HUDEP-2 (cell line): ENCODE data around the gene ONECUT1.

Source experiments
- DNase-seq, 76 experiments: peaks; one replicate each; lab custom pipeline; 2025; ENCODE audit not compliant: unreplicated experiment in 76 of 76; lab: John Stamatoyannopoulos, UW

ONECUT1 gene

GRCh38 chr15:52783929-52784798 is 6.0 kb downstream of the ONECUT1 start:
- DNase-seq = peak in 2 of 76 experiments; percentile 1 to 22

DNA sequence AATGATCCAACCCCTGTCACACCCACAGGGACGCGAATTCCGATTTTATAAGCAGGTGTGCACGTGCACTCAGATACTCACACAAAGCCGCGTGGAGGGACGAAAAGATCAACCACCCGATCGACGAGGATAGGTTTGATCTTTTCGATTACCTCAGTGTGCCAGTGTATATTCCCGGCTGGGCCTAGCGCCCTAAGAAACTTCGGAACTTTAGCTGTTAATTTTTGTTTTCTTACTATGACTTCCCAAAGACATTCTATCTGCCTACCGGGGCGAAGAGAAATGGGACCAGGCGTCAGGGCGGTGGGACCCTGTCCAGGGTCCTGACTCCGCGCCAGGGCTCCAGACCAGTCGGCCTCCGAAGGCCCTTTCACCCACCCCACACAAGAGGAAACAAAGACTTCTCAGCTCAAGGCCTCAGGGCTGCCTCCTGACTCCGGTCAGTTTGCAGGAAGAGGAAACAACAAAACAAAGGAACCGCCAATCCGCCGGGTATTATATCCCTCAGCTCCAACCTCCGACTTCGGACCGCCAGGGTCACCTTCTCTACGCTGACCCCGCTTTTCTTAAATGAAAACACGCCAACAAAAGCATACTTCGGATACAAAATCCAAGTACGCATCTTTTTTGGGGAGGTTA is 6.8 kb downstream of the ONECUT1 start:
- DNase-seq = no peak

DNA sequence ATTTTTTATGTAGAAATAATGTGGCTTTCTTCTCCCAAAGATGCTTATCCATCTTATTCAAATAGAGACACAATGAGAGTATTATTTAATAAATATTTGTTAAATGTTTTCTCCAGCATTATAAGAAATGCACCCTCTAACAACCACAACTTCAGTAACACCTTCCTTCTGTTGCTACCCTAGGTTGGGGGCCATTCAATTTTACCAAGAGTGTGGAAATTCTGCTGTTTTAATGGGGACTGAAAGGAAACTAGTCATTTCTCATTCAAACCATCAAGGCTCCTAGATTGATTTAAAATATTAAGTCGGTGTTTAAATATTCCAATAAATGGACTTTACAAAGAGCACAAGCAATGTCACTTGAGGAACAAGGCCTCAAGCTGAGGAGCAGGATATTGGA is 7.6 kb downstream of the ONECUT1 start:
- no peak for DNase-seq

- peak in 34 of 76 experiments; percentile 1 to 59 (median 19) for DNase-seq
These were observed 9.8 kb downstream of the ONECUT1 start for GRCh38 chr15:52780172-52780980.

DNA sequence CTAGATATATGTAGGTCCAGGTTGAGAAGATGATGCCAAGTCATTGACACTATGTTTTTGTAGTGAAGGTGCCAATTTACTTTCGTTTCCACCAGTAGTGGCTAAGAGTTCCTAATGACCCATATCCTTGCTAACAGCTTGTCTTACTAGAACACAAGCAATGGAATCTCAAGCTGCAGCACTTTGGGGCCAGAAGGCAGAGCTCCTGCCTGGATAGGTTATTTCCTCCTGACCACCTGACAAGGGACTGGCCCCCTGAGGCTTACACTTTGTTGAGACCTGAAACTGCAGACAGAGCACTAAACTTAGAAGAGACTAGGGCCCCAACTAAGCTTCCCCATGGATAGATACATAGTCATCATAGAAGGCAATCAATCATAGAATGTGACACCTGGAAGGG is 11.7 kb downstream of the ONECUT1 start:
- DNase-seq = no peak

GRCh38 chr15:52772766-52773165 is 17.4 kb downstream of the ONECUT1 start:
- no peak for DNase-seq

GRCh38 chr15:52765785-52766184 is 24.4 kb downstream of the ONECUT1 start:
- DNase-seq = peak in 1 of 76 experiments; percentile 4

DNA sequence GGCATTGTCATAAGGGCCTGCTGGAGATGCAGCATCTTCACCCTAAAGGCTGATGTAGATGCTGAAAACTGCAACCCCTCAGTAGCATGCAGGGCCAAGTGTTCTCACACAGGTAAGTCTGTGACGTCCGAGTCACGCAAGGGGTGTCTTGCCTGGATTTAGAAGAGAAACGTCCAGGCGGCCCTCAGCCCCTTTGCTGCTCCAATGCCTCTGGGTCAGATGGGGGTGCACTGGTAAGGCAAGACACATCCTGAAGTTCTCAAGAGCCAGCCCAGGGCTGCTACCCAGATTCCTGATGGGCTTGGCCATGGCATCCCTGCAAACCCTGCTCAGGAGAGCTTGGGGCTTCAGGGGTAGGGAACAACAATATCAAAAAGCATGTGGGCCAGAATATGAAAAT is 25.4 kb downstream of the ONECUT1 start:
- no peak for DNase-seq

- no peak for DNase-seq
These were observed 27.5 kb downstream of the ONECUT1 start for GRCh38 chr15:52762621-52763020.

DNA sequence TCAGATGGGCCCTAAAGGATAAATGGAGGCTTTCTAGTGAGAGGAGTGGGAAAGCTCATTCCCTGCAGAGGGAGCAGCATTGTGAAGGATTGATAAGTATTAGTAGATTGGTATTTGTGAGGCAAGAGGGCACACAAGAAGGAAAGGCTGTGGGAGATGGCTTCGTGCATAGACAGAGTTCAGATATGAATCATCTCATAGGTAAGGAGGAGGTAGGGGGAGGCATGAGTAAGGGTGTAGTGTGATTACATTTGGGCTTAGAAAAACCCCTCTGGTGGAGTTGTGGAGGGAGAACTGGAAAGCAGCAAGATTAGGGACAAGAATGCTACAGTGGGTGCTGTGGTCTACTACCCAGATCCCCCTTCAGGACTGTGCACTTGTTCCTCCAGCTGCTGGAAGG is 29.6 kb downstream of the ONECUT1 start:
- DNase-seq = no peak

GRCh38 chr15:52759969-52760368 is 30.2 kb downstream of the ONECUT1 start:
- DNase-seq = no peak

GRCh38 chr15:52757496-52757895 is 32.6 kb downstream of the ONECUT1 start:
- DNase-seq = no peak

GRCh38 chr15:52751522-52751921 is 38.6 kb downstream of the ONECUT1 start:
- DNase-seq = no peak

DNA sequence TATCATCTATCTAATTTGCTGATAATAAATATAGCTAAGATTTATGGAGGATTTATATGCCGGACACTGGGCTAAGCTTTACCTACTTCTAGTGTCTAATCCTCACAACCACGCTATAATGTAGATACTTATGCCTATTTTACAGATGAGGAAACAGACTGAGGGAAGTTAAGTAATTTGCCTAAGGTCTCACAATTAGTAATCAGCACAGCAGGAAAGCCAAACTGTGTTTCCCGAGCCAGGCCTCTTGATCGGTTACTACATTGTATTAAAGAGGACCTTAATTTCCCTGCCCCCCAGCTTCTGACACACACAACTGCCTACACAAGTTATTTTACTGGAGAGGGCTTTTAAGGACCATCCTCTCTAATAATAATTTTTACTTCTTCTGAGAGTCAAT is 40.9 kb downstream of the ONECUT1 start:
- no peak for DNase-seq

DNA sequence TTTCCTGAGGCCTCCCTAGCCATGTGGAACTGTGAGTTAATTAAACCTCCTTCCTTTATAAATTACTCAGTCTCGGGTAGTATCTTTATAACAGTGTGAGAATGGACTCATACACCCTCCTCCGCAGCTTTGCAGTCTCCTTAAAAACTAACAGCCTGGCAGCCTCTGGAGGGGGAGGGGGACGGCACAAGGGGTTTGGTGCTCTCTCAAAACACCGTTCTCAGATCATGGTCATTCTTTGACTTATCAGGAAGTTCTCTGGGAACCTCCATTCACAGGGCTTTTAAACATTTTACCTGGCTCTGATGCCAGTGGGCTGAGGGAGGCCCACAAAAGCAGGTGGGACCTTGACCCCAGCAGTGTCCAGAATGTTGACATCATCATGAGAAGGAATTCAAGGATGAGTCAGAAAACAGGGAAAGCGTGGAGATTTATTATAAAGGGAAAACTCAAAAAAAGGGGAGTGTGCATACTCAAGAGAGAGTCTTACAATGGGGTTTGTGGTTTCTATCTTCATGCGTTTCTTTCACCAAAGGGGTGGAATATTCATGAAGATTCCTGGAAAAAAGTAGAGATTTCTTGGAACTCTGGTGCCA is 43.9 kb downstream of the ONECUT1 start:
- no peak for DNase-seq

DNA sequence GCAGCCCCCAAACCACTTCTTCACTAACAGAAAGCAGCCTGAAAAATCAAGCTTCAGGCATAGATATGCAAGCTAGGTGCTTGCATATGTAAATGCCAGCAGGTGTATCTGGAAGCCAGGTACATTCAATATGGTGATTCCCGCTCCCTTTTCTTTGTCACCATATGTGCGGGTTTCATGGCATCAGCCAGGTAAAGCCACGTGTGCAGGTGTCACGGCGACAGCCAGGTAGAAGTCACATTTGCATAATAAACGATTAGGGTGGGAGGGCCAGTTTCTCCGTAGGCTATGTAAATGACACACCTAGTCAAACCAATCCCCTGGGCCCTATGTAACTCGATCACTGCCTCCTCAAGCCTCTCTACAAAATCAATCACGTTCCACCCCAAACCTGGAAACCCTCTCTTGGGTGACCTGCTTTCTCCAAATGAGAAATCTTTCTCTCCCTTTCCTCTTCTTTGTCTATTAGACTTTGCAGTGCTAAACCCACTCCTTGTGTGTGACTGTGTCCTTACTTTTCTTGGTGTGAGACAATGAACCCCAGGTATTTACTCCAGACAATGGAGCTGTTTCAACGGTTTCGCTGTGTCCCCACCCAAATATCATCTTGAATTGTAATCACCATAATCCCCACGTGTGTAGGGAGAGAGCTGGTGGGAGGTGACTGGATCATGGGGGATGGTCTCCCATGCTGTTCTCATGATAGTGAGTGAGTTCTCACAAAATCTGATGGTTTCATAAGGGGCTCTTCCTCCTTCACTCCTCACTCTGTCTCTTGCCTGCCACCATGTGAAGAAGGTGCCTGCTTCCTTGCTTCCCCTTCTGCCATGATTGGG is 44.6 kb downstream of the ONECUT1 start:
- no peak for DNase-seq

- no peak for DNase-seq
These were observed 51.8 kb downstream of the ONECUT1 start for GRCh38 chr15:52738311-52738710.

GRCh38 chr15:52737720-52738119 is 52.4 kb downstream of the ONECUT1 start:
- DNase-seq = no peak

GRCh38 chr15:52735231-52736089 is 54.7 kb downstream of the ONECUT1 start:
- DNase-seq = peak in 55 of 76 experiments; percentile 0 to 75 (median 33)
